ENCODE results near the gene TNFSF8. TPM values are rescaled to one million over a fixed set of nuclear protein-coding genes. Genes with fewer than 3 reads are reported as not detected.

The TNFSF8 gene
- total RNA-seq, 6 donors from 2014 or later, result 2.6 to 6.5 (median 4.8) TPM

DNA sequence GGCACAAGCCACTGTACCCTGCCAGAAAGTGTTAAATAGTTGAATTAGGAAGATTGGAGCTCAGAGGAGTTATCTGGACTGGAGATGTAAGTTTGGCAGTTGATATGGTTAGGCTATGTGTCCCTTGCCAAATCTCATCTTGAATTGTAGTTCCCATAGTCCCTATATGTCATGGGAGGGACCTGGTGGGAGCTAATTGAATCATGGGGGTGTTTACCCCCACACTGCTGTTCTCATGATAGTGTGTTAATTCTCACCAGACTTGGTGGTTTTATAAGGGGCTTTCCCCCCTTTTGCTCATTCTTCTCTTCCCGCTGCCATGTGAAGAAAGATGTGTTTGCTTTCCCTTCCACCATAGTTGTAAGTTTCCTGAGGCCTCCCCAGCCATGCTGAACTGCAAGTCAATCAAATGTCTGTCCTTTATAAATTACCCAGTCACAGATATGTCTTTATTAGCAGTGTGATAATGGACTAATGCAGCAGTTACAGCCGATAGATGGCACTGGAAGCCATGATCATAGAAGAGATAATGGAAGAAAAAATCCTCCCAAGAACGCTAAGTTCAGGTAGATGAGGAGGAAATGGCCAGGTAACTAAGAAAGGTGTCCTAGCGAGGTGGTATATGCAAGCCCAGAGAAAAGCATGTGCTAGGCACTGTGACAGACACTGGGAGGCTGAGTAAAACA, 51.4 kb downstream of the TNFSF8 start:
- no peak for ATAC-seq (ENCODE audit: low FRiP score in 2 of 2)
- H3K9me3 ChIP-seq, result peaks cover 0 to 4% (median 0%) of the 10 kb centered on the region in 4 donors
- no peak for DNase-seq
- TF ChIP-seq EP300 (IDR thresholded peaks at IDR 0.05), result no peak
- no peak for TF ChIP-seq POLR2AphosphoS5 (IDR thresholded peaks at IDR 0.05)
- no peaks in the 10 kb centered on the region for H3K27me3 ChIP-seq
- H3K4me1 ChIP-seq, result peaks cover 0 to 2% (median 0%) of the 10 kb centered on the region in 4 donors
- no peaks in the 10 kb centered on the region for H3K36me3 ChIP-seq
- WGBS, 2 donors, result 91 to 93% methylated on average over 4 of the region's 4 CpGs
- no peak overlapping the region for H3K4me3 ChIP-seq
- H3K27ac ChIP-seq, result no peak overlapping the region

DNA sequence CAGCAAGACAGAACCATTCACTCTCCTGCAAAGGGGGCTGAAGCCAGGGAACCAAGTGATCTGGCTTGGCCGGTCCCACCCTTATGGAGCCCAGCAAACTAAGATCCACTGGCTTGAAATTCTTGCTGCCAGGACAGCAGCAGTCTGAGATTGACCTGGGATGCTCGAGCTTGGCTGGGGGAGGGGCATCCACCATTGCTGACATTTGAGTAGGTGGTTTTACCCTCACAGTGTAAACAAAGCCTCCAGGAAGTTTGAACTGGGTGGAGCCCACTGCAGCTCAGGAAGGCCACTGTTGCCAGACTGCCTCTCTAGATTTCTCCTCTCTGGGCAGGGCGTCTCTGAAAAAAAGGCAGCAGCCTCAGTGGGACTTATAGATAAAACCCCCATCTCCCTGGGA, 60.5 kb downstream of the TNFSF8 start:
- 53 to 64% methylated on average over 2 to 3 of the region's 3 CpGs for WGBS, 2 donors

DNA sequence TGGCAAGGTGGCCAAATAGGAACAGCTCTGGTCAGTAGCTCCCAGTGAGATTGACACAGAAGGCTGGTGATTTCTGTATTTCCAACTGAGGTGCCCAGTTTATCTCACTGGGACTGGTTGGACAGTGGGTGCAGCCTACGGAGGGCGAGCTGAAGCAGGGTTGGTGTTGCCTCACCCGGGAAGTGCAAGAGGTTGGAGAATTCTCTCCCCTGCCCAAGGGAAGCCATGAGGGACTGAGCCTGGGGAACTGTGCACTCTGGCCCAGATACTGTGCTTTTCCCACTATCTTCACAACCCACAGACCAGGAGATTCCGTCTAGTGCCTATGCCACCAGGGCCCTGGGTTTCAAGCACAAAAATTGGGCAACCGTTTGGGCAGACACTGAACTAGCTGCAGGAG, 61.0 kb downstream of the TNFSF8 start:
- TF ChIP-seq, protein P1, sequence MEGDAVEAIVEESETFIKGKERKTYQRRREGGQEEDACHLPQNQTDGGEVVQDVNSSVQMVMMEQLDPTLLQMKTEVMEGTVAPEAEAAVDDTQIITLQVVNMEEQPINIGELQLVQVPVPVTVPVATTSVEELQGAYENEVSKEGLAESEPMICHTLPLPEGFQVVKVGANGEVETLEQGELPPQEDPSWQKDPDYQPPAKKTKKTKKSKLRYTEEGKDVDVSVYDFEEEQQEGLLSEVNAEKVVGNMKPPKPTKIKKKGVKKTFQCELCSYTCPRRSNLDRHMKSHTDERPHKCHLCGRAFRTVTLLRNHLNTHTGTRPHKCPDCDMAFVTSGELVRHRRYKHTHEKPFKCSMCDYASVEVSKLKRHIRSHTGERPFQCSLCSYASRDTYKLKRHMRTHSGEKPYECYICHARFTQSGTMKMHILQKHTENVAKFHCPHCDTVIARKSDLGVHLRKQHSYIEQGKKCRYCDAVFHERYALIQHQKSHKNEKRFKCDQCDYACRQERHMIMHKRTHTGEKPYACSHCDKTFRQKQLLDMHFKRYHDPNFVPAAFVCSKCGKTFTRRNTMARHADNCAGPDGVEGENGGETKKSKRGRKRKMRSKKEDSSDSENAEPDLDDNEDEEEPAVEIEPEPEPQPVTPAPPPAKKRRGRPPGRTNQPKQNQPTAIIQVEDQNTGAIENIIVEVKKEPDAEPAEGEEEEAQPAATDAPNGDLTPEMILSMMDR (IDR thresholded peaks at IDR 0.05), result no peak
- TF ChIP-seq POLR2AphosphoS5 (IDR thresholded peaks at IDR 0.05) (no peak), EP300 (IDR thresholded peaks at IDR 0.05) (no peak), POLR2A (IDR thresholded peaks at IDR 0.05) (no peak)

More for the DNA sequence above, 60.5 kb downstream of the TNFSF8 start:
- ATAC-seq (ENCODE audit: low FRiP score in 2 of 2) (no peak), DNase-seq (peak in 1 of 2 donors; percentile 77)
- no peak overlapping the region for H3K4me3 ChIP-seq
- no peaks in the 10 kb centered on the region for H3K27me3 ChIP-seq
- peaks cover 0 to 10% (median 5%) of the 10 kb centered on the region in 4 donors for H3K4me1 ChIP-seq
- no peak overlapping the region for H3K27ac ChIP-seq
- TF ChIP-seq POLR2A (IDR thresholded peaks at IDR 0.05), result no peak
- TF ChIP-seq POLR2AphosphoS5 (IDR thresholded peaks at IDR 0.05), result no peak
- TF ChIP-seq EP300 (IDR thresholded peaks at IDR 0.05), result no peak
- TF ChIP-seq, protein P1 (IDR thresholded peaks at IDR 0.05), result no peak
- H3K9me3 ChIP-seq, result no peaks in the 10 kb centered on the region
- H3K36me3 ChIP-seq, result no peaks in the 10 kb centered on the region

DNA sequence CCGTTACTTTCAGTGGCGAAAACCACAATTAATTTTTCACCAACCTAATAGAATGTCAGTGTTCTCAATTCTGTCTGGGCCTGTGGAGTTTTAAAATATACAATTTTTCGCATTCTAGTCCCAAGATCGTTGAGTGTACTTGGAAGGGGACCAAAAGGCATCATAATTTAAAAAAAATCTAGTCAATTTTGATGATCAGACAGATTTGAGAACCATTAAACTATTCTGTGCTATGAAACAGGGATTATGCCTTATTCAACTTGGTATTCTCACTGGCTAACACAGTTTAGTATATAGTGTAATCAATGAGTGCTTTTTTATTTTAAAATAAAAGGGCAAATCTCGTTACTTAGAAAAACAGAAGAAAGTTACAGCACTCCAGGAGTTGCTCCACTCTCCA, 63.1 kb downstream of the TNFSF8 start:
- no peaks in the 10 kb centered on the region for H3K27me3 ChIP-seq
- no peaks in the 10 kb centered on the region for H3K9me3 ChIP-seq
- H3K36me3 ChIP-seq, result no peaks in the 10 kb centered on the region
- H3K27ac ChIP-seq, result no peak overlapping the region
- 77 to 80% methylated on average over 5 of the region's 5 CpGs for WGBS, 2 donors
- H3K4me3 ChIP-seq, result no peak overlapping the region
- DNase-seq, result no peak
- H3K4me1 ChIP-seq, result peaks cover 0 to 10% (median 5%) of the 10 kb centered on the region in 4 donors
- ATAC-seq (ENCODE audit: low FRiP score in 2 of 2), result no peak
- TF ChIP-seq, protein P1 (IDR thresholded peaks at IDR 0.05), result no peak
- TF ChIP-seq POLR2AphosphoS5 (IDR thresholded peaks at IDR 0.05), result no peak
- TF ChIP-seq POLR2A (IDR thresholded peaks at IDR 0.05), result no peak
- TF ChIP-seq EP300 (IDR thresholded peaks at IDR 0.05), result no peak

More for the DNA sequence above, 61.0 kb downstream of the TNFSF8 start:
- H3K27me3 ChIP-seq, result no peaks in the 10 kb centered on the region
- H3K36me3 ChIP-seq, result no peaks in the 10 kb centered on the region
- DNase-seq, result no peak
- H3K4me3 ChIP-seq, result no peak overlapping the region
- H3K4me1 ChIP-seq, result peaks cover 0 to 10% (median 5%) of the 10 kb centered on the region in 4 donors
- no peak overlapping the region for H3K27ac ChIP-seq
- no peaks in the 10 kb centered on the region for H3K9me3 ChIP-seq
- ATAC-seq (ENCODE audit: low FRiP score in 2 of 2), result no peak
- WGBS, 2 donors, result 94 to 96% methylated on average over 5 of the region's 5 CpGs

DNA sequence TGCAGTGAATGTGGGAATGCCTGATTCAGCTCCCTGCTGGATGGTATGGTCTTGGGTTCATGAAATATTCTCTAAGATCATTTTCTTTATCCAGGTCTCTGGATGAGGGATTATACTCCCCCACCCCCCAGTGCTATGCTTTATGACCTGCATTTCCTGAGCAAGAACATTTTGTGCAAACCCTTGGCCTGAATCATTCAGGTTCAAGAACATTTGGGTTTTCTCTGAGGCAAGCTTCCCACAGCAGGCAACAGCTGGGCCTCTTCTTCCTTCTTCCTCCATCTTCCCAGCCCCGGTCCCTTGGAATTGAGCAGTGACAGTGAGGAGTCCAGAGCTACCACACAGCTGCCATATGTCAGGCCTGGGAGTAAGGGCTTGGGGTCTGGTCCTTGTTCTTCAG, 65.9 kb downstream of the TNFSF8 start:
- TF ChIP-seq, protein P1 (IDR thresholded peaks at IDR 0.05), result no peak
- TF ChIP-seq POLR2A (IDR thresholded peaks at IDR 0.05) (no peak), EP300 (IDR thresholded peaks at IDR 0.05) (no peak), POLR2AphosphoS5 (IDR thresholded peaks at IDR 0.05) (no peak)
- H3K4me1 ChIP-seq, result no peaks in the 10 kb centered on the region
- ATAC-seq (ENCODE audit: low FRiP score in 2 of 2) (no peak), DNase-seq (no peak)
- H3K27ac ChIP-seq, result no peak overlapping the region
- H3K36me3 ChIP-seq, result no peaks in the 10 kb centered on the region
- no peaks in the 10 kb centered on the region for H3K27me3 ChIP-seq
- 67 to 86% methylated on average over 1 of the region's 1 CpG for WGBS, 2 donors
- no peaks in the 10 kb centered on the region for H3K9me3 ChIP-seq
- H3K4me3 ChIP-seq, result no peak overlapping the region

Data from upper lobe of left lung (tissue), 6 donors.